Stimulated activated CD4-positive, alpha-beta T cell treated with anti-CD3 and anti-CD28 coated beads, Interleukin-12 subunit alpha, Interleukin-12 subunit beta, amount 100 ng/mL, for 24 hours (primary cell): ENCODE data around the gene ITGA11.

ENCODE experiments used
- DNase-seq, 2 experiments: peaks; one replicate each; pipeline ENCODE4 v3.0.0-alpha.2; 2020; ENCODE audit warnings: low read depth in 2 of 2

The ITGA11 gene

DNA sequence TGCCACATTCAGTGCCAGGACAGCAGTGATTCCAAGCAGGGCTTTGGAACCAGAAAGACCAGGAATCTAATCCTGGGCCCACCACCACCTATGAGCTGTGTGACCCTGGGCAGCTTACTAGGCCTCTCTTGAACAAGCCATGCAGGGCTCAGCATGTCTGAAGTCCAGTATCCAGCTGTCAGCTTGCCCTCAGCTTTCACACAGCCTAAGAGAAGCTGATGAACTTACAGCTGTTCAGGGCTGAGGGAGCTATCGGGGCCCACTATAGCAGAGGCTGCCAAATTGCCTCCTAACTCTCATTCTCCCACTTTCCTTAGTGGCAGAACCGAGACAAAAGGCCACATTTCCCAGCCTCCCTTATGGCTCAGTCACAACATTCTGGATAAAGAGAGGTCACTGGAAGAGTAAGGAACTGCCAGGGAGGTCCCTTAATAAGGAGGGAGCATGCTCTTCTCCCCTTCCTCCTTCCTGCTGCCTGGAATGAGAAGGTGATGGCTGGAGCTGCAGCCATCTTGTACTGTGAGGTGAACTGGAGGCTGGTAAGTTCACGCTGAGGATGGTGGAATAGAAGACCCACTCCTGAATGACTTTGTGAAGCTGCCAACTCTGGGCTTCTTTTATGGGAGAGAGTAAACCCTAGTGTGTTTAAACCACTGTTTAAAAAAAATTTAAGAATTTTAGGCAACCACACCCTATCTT lies 120.0 kb downstream of the ITGA11 start:
- no peak for DNase-seq

DNA sequence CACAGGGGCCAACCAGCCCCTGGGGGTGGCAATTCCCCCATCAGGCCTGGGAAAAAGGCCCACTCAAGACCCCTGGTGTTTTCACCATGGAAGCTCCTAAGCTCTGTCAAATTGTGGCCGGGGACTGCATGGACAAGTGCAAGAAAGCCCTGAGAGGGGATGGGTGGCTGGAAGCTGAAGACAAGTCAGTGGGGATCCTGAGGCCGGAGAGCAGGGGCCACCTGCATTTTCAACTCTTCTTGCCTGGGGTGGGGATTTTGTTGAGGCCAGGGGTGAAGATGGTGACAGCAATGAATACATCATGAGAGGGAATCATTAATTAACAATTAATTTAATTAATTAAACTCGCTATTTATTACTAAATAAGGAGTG lies 120.5 kb downstream of the ITGA11 start:
- DNase-seq: no peak

DNA sequence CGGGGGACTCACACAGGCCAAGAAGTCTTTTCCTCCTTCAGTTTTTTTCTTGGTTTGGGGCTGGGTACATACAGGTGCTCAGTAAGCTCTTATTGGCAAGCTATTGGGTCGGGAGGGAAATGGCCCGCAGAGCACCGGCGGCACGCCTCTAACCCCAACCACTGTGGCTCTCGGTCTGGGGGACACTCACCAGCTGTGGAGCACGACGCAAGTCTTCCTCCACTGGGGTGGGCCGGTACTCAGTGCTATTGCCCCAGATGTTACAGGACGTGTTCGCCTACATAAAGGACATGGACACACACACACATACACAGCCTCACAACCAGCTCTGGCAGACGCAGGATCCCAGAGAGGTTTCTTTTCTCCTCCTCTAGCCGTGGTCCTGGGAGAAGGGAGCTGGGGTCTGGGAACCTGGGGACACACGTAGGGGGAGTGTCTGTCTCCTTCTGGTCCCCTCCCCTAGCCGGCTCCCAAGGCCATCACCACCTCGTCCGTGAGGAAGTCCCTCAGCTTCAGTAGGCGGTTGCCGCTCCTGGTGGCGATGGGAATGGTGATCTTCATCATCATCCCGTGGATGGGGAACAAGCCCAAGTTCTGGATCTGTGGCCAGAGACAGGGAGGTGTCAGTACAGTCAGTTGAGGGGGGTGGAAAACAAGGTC lies 121.0 kb downstream of the ITGA11 start:
- DNase-seq: no peak

DNA sequence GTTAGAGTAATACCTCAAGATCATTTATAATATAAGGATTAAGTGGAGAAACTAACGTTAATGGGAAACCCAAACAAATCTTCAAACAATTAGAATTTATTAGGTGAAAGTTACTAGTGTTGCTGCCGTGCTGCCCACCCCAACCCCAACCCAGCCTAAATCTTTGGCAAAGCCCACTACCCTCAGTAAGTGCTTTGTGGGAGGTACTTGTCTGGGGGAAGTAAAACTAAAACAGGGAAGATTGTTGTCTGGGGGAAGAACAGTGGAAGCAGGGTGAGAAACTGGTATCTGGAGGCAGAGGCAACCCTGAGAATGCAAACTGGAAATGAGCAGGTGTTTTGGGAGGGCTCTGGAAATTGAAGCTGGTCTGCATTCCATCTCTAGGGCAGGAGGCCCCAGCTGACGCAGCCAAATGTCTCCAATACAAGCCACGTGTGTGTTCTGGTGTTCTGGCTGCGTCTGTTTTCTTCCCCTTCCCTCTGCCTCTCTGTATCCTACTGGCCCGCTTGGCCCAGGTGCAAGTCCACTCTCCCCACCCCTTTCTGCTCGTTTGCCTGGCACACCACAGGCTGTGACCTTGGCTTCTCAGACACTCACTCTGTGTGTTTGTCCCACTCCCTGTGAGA lies 121.7 kb downstream of the ITGA11 start:
- DNase-seq: no peak

GRCh38 chr15:68309024-68309423 lies 122.9 kb downstream of the ITGA11 start:
- no peak for DNase-seq

DNA sequence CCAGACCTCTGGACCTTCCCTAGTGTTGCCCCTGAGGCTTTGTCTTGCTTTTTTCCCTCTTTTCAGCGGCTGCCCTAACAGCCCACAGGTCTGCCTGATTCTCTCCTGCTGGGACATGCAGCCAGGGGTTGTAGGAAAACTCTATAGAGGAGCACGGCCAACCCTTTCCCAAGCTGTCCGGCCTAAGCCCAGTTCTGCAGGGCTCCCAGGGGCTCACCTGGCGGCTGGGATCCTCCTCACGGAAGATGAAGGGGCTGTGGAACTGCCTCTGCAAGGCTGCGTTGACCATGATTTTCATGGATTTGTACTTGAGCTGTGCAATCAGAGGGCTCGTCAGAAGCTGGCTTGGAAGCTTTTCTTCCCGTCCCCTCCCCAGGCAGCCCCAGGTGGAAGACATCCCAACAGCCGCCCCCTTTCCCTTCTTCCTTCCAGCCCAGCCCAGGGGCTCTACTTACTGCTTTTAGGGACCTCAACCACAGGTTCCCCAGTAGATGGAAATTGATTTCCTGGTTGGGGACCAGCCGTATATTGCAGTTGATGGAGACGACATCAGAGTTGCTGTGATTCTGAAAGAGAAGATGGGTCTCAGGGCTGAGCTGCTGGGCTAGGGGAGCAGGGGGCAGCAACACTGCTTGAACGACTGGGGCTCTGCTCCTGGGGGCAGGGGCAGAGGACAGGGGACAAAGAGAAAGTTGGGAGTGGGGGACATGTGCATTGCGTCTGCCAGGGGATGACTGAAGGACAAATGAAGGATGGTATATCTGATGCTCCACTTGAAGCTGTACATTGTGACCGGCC lies 124.6 kb downstream of the ITGA11 start:
- DNase-seq: no peak

- no peak for DNase-seq
These were observed 126.5 kb downstream of the ITGA11 start for GRCh38 chr15:68305420-68305871.

GRCh38 chr15:68304589-68305337 lies 127.2 kb downstream of the ITGA11 start:
- no peak for DNase-seq

GRCh38 chr15:68303560-68304436 lies 128.2 kb downstream of the ITGA11 start:
- DNase-seq: no peak

GRCh38 chr15:68303134-68303533 lies 128.8 kb downstream of the ITGA11 start:
- DNase-seq: no peak

DNA sequence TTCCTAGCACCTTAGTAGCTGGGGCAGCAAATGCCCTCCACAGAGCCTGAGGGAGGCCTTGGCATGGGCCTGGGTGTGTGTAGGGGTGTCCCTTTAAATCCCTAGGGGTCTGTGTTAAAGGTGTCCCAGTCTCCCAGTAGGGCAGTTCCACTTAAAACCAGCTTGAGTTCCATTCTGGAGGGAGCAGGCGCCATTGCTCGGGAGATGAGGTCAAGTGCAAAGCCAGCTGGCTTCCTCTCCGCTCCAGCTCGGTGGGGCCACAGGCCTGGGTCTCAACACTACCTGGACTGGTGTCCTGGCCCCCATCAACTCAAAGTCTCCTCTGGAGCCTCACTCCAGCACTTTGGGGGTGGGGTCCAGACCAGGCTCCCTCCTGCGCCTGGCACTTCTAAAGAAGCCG lies 129.2 kb downstream of the ITGA11 start:
- DNase-seq: no peak

DNA sequence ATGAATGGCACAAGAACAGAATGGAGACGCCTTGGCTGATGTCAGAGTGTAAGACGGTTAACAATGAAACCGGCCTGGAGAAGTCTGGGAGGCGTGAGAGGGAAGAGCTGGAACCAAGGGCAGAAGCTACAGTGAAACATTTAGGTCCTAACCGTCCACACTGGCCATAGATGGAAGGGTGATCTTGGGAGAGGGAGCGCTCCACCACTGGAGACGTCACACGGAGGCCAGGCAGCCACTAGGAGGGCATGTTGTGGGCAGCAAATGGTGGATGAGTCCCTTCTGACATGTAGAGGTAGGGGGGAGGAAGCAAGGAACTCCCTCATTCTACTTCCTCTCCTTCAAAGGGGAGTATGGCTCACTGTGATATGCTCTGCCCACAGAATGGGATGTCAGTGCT lies 130.7 kb downstream of the ITGA11 start:
- no peak for DNase-seq

GRCh38 chr15:68300115-68300940 lies 131.6 kb downstream of the ITGA11 start:
- DNase-seq: no peak

- no peak for DNase-seq
These were observed 132.5 kb downstream of the ITGA11 start for GRCh38 chr15:68299436-68299835.

- DNase-seq: no peak
These were observed 133.0 kb downstream of the ITGA11 start for GRCh38 chr15:68298882-68299381.

DNA sequence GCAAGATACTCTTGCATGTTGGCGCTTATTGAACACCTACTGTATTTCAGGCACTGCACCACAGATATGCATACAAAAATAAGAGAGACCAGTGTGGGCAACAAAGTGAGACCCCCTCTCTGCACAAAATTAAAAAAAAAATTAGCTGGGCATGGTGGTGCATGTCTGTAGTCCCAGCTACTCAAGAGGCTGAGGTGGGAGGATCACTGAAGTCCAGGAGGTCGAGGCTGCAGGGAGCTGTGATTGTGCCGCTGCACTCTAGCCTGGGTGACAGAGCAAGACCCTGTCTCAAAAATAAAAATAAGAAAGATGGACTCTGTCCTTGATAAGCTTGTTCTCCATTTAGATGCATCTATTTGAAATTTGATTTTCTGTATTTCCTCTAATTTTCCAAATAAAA lies 133.6 kb downstream of the ITGA11 start:
- DNase-seq: no peak

DNA sequence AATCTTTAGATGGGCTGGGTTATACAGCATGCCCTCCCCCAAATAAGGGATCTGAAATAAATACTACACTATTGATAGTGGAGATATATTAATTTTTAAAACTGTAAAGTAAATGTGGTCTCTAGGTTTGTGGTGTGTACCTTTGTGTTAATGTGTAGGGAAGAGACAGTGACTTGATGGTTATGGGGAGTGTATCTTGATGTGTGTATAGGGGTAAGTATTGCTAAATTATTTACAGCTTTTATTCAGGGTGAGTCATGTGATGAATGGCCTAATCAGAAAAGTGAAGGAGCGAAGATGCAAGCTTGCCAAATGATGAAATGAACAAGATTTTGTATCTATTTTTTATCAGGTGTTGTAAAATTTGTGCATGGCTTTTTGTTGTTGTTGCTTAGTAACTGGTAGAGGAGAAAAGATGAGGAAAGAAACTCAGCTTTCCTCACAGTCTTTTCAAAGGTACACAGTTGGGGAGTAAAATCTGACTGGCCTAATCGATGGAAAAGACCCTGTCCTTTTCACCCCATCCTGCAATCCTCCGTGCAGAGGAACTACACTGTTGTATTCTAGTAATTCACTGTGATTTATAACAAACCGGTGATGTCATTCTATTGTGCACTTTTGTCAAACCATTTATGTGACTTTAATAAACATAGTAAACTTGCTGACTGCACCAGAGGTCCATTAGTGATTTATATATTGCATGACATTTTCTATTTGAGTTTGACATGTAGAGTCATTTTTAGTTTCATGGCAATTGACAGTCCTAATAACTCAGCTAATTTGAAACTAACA lies 136.8 kb downstream of the ITGA11 start:
- DNase-seq: no peak

DNA sequence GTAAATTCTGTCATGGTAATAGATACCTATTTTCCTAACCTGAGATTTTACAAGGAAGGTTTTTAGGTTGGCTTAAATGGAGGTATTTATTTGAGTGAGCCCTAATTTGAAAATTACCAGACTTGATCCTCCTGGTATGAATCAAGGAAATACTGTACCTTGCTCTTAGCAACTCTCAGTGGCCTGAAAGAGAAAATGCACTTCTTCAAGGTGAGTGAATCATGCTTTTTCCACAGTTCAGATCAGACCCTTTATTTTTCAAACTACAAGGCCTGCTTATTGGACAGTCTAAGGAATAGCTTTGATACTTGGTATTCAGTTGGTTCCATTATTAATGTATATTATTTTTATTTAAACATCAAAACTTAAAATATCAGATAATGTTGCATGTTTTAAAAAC lies 139.0 kb downstream of the ITGA11 start:
- no peak for DNase-seq
